Measurements from ENCODE around the gene ADAMTSL4.
"Not testable (repeated sequence)": the region's sequence is repeated elsewhere in the genome, so short reads cannot be mapped to it uniquely, and the experiment has no call there.

ADAMTSL4 gene

DNA sequence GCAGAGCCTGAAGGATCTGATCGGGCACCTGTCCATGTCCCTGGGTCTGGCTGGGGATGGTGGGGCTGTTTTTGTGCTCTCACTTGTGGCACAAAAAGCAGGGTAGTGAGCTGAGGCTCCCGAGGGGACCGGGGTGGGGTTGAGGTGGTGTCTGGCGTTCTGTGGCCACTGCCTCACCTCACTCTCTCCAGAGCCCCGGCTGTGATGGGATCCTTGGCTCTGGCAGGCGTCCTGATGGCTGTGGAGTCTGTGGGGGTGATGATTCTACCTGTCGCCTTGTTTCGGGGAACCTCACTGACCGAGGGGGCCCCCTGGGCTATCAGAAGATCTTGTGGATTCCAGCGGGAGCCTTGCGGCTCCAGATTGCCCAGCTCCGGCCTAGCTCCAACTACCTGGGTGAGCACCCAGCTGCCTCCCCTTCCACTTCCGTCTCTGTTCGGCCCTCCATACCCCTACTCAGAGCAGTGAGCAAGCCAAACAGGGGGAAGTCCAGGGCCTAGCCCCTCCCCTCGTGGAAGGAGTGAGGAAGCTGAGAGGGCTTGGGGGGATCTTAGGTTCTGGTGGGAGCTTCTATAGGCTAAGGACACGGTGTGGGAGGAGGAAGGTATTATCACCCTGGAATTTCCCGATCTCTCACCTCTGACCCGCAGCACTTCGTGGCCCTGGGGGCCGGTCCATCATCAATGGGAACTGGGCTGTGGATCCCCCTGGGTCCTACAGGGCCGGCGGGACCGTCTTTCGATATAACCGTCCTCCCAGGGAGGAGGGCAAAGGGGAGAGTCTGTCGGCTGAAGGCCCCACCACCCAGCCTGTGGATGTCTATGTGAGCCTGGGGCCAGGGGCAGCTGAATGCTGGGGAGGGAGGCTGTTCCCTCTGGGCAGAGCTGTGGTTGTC, 7.0 kb downstream of the ADAMTSL4 start:
- DNase-seq, result no peak

- DNase-seq, result no peak
Measured at GRCh38 chr1:150557065-150557600, 7.9 kb downstream of the ADAMTSL4 start.

- no peak for DNase-seq
Measured at GRCh38 chr1:150557813-150558212, 8.6 kb downstream of the ADAMTSL4 start.

DNA sequence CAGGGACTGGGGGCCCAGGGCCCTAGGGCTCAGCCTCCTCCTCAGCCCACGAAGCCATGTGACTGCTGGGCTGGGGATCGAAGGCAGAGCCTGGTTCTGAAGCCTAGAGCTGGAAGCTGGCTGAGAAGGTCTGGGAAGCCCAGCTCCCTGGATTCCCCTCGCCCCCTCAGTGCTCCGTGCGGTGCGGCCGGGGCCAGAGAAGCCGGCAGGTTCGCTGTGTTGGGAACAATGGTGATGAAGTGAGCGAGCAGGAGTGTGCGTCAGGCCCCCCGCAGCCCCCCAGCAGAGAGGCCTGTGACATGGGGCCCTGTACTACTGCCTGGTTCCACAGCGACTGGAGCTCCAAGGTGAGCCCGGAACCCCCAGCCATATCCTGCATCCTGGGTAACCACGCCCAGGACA, 9.1 kb downstream of the ADAMTSL4 start:
- DNase-seq, result no peak

DNA sequence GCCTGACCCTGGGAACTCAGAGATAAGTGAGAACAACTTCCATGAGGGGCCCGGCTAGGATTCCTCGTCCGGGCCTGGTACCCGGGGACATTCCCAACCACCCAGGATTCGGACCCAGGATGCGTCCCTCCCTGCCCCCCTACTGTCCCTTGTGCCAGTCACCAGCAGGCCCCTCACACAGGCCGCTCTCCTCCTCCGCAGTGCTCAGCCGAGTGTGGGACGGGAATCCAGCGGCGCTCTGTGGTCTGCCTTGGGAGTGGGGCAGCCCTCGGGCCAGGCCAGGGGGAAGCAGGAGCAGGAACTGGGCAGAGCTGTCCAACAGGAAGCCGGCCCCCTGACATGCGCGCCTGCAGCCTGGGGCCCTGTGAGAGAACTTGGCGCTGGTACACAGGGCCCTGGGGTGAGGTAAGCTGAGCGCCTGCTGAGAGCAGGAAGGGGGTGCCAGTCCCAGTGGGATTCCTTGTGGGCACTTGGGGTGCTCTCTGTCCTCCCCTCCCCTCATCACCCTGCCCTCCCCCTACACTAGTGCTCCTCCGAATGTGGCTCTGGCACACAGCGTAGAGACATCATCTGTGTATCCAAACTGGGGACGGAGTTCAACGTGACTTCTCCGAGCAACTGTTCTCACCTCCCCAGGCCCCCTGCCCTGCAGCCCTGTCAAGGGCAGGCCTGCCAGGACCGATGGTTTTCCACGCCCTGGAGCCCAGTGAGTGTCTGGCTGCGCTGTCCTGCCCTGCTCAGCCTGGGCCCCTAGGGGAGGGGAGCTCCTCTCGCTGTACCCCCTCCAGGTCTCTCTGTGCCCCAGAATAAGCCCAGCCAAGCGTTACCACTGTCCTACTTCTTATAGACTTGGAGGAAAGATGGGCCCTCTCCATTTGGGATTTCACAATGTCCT, 9.8 kb downstream of the ADAMTSL4 start:
- DNase-seq, result no peak

GRCh38 chr1:150559656-150560010, 10.4 kb downstream of the ADAMTSL4 start:
- no peak for DNase-seq

- DNase-seq, result peak; percentile 53
Measured at GRCh38 chr1:150560011-150560438, 10.8 kb downstream of the ADAMTSL4 start.

GRCh38 chr1:150560576-150561253, 11.5 kb downstream of the ADAMTSL4 start:
- DNase-seq, result peak; percentile 92

- DNase-seq, result peak; percentile 91
Measured at GRCh38 chr1:150561254-150561973, 12.2 kb downstream of the ADAMTSL4 start.

- DNase-seq, result peak; percentile 66
Measured at GRCh38 chr1:150561974-150562445, 12.8 kb downstream of the ADAMTSL4 start.

- no peak for DNase-seq
Measured at GRCh38 chr1:150562446-150563339, 13.5 kb downstream of the ADAMTSL4 start.

GRCh38 chr1:150563340-150564038, 14.3 kb downstream of the ADAMTSL4 start:
- peak; percentile 85 for DNase-seq

DNA sequence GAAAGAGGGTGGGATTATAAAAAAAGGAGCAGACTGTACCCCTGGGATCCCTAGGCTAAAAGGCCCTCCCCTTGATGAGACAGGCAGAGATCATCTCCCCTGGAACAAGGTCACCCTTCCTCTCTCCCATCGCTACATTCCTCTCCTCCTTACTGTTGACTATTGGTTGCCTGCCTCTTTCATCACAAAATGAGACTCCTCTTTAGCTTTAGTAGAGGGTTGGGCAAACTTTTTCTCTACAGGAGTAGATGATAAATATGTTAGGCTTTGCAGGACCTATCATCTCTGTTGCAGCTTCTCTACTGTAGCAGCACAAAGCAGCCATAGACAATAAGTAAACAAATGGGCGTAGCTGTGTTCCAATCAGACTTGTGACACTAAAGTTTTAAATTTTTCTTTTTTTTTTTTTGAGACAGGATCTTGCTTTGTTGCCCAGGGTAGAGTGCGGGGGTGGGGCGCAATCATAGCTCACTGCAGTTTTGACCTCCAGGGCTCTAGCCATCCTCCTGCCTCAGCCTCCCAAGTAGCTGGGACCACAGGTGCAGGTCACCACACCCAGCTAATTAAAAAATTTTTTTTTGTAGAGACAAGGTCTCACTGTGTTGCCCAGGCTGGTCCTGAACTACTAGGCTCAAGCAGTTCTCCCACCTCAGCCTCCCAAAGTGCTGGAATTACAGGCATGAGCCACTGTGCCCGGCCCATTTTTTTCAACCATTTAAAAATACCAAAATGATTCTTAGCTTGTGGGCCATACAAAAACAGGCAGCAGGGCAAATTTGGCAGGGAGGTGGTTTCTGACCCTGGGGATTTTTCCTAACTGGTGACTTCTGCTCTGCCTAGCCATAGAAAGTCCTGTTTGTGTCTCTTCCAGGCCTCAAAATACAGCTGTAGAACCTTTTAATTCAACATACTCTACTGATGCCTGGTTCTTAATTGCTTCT, 15.1 kb downstream of the ADAMTSL4 start:
- no peak for DNase-seq

GRCh38 chr1:150565240-150565991, 16.2 kb downstream of the ADAMTSL4 start:
- not testable (repeated sequence) for DNase-seq

- DNase-seq, result no peak
Measured at GRCh38 chr1:150566589-150567340, 17.6 kb downstream of the ADAMTSL4 start.

GRCh38 chr1:150567341-150567716, 18.1 kb downstream of the ADAMTSL4 start:
- DNase-seq, result no peak
